Thoracic aorta (tissue), 2 donors: ENCODE results near the gene PTPRN2. TPM values are rescaled to one million over a fixed set of nuclear protein-coding genes. Genes with fewer than 3 reads are reported as not detected.

Experiments
- ATAC-seq: fragments of 150-250 bp; one replicate; pipeline ENCODE4 v1.8.0; 2017; ENCODE audit warnings: low read depth; ENCODE audit not compliant: insufficient number of reproducible peaks, low FRiP score
- DNase-seq: peaks from one replicate; pipeline ENCODE4 v3.0.0-alpha.2; 2020; ENCODE audit warnings: low spot score
- H3K27ac ChIP-seq, 2 donors: fragments of 200-600 bp; sonication (generic); 1 replicate in 1 of 2; 2 replicates in 1 of 2; pipeline ENCODE4 v1.5.1; 2016; ENCODE audit warnings: mild to moderate bottlenecking in 2 of 2, moderate library complexity in 2 of 2
- H3K27me3 ChIP-seq: fragments of 200-600 bp; sonication (generic); replicated peaks from 2 replicates; pipeline ENCODE4 v1.6.0; 2016; ENCODE audit warnings: mild to moderate bottlenecking; ENCODE audit not compliant: insufficient read depth
- H3K36me3 ChIP-seq: fragments of 200-600 bp; sonication (generic); one replicate; pipeline ENCODE4 v1.5.1; 2016
- H3K4me1 ChIP-seq, 2 donors: fragments of 200-600 bp; sonication (generic); 1 replicate in 1 of 2; 2 replicates in 1 of 2; pipeline versions ENCODE4 v1.5.1 to v1.6.0; 2016; ENCODE audit warnings: low read depth in 2 of 2, mild to moderate bottlenecking in 1 of 2; ENCODE audit not compliant: control insufficient read depth in 1 of 2
- H3K4me3 ChIP-seq: fragments of 200-600 bp; sonication (generic); 2 replicates; pipeline ENCODE4 v1.5.1; 2016; ENCODE audit warnings: mild to moderate bottlenecking
- H3K9me3 ChIP-seq: fragments of 200-600 bp; sonication (generic); 2 replicates; pipeline ENCODE4 v1.5.1; 2016
- CTCF ChIP-seq: fragments of 200-600 bp; sonication (generic); IDR thresholded peaks from one replicate; pipeline ENCODE4 v1.5.1; 2019; ENCODE audit warnings: antibody characterized with exemption
- total RNA-seq, 2 donors: library from RNA; depleted of rRNA; stranded (reverse); fragments of >200 nt; gene quantifications; one replicate each; pipeline versions ENCODE4 v1.1.0 to v1.2.3, GENCODE V29; 2016

The PTPRN2 gene
- total RNA-seq, 2 donors from 2014 or later: 2.2 to 3.1 TPM

- ATAC-seq: no peak
- Histone ChIP-seq H3K4me1 (no peaks in the 10 kb centered on the region), H3K27me3 (no peaks in the 10 kb centered on the region), H3K4me3 (no peak overlapping the region), H3K36me3 (no peaks in the 10 kb centered on the region), H3K9me3 (no peaks in the 10 kb centered on the region), H3K27ac (no peak overlapping the region)
- no peak for DNase-seq
- no peak for TF ChIP-seq CTCF
Measured at GRCh38 chr7:158270106-158270775, 317.4 kb downstream of the PTPRN2 start.

DNA sequence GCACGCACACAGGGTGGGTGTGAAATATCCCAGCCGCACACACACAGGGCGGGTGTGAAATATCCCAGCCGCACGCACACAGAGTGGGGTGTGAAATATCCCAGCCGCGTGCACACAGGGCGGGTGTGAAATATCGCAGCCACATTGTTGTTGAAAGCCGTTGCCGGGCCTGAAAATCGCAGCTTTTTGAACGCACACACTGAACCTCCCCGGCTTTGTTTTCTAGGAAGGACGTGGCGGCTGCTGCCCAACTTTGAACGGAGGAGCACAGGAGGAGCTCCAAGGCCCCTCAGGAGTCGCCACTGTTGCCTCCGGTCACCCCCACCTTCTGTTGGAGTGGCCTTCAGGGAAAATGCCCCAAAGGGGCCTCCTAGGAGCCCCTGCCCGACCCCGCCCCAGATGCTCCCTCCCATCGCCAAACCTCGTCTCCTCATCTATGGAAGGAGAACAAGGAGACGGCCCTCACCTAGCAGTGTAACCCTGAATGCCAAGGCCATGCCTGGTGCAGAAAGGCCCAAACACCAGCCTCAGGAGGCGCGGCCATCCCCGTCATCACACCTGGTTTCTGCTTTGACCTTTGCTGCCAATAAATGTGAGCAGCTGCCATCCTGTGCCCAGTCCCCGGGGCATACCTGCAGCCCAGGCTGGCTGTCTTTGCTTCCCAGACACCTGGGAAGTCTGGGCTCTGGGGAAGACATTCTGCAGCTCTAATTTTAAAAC lies 318.6 kb downstream of the PTPRN2 start:
- H3K27me3 ChIP-seq: no peaks in the 10 kb centered on the region
- ATAC-seq (no peak), DNase-seq (no peak)

GRCh38 chr7:158267742-158268435 lies 319.7 kb downstream of the PTPRN2 start:
- no peaks in the 10 kb centered on the region for H3K9me3 ChIP-seq
- H3K27me3 ChIP-seq: no peaks in the 10 kb centered on the region
- DNase-seq (no peak), ATAC-seq (no peak)
- H3K4me3 ChIP-seq: no peak overlapping the region
- H3K36me3 ChIP-seq: no peaks in the 10 kb centered on the region
- no peak for TF ChIP-seq CTCF
- H3K4me1 ChIP-seq: no peaks in the 10 kb centered on the region
- no peak overlapping the region for H3K27ac ChIP-seq

More for the DNA sequence above, 318.6 kb downstream of the PTPRN2 start:
- H3K9me3 ChIP-seq: no peaks in the 10 kb centered on the region
- H3K4me1 ChIP-seq: no peaks in the 10 kb centered on the region
- no peaks in the 10 kb centered on the region for H3K36me3 ChIP-seq
- TF ChIP-seq CTCF: no peak
- no peak overlapping the region for H3K4me3 ChIP-seq
- H3K27ac ChIP-seq: no peak overlapping the region

DNA sequence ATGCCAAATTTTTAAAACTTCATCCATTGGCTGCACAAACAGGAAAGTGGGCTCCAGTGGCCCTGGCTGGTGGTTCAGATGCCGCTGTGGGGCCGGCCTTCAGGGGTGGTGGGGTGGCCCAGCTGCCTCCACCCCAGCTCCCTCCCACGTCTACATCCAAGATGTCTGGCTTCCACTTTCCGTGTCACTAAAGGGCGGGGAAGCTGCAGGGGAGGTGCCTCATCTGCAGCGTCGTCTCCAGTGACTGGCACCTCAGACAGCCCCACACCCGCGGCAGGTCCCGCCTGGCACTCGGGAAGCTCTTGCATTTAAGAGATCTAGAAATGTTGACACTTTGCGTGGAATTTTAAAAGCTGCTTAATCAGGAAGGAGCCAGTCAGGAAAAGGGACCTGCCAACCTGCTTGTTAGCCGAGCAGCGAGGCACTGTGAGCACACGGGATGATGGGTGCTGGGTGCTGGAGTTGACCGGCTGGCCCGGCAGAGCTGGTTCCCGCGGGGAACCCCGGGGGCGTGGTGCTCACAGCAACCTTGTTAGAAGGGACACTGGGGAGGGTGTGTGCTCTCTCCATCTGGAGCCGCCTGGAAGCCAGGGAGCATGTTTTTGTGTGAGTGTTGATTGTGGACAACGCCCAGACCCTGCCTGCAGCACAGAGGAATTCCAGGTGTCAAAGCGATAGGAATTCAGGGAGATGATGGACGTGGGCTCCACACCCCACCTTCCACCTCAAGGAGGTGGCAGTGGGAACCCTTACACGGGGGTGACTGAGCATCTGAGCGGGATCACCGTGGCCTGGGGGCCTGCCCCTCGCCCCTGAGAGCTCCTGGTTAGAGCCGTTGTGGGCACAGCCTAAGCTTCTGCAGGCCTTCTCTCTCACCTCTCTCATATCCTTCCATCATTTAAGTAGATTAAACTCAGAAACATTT lies 320.5 kb downstream of the PTPRN2 start:
- no peak for ATAC-seq
- no peak overlapping the region for H3K27ac ChIP-seq
- DNase-seq: no peak
- H3K9me3 ChIP-seq: no peaks in the 10 kb centered on the region
- no peaks in the 10 kb centered on the region for H3K27me3 ChIP-seq
- no peaks in the 10 kb centered on the region for H3K36me3 ChIP-seq
- H3K4me3 ChIP-seq: no peak overlapping the region
- H3K4me1 ChIP-seq: no peaks in the 10 kb centered on the region
- TF ChIP-seq CTCF: no peak
